Central memory CD8-positive, alpha-beta T cell (primary cell): ENCODE data around the gene PHIP.

ENCODE experiments used
- ATAC-seq: fragments of 150-1000 bp; cut with Tn5 transposase; replicated peaks from 2 replicates; pipeline ENCODE4 v1.10.0; 2022; ENCODE audit warnings: mild to moderate bottlenecking, moderate FRiP score, moderate number of reproducible peaks; ENCODE audit not compliant: poor library complexity, severe bottlenecking; ENCODE audit errors: extremely low read depth
- DNase-seq, 2 donors: peaks; one replicate each; pipeline ENCODE4 v3.0.0; 2021; ENCODE audit warnings: low spot score in 2 of 2
- H3K27ac Mint-ChIP-seq: one replicate; pipeline ENCODE4 v1.8.0; 2022; ENCODE audit warnings: low read depth, mild to moderate bottlenecking, moderate library complexity, mixed read lengths
- H3K27me3 Mint-ChIP-seq: one replicate; pipeline ENCODE4 v1.8.0; 2022; ENCODE audit warnings: mixed read lengths
- H3K36me3 Mint-ChIP-seq: one replicate; pipeline ENCODE4 v1.8.0; 2022; ENCODE audit warnings: mild to moderate bottlenecking, moderate library complexity, mixed read lengths; ENCODE audit not compliant: insufficient read depth
- H3K4me1 Mint-ChIP-seq: one replicate; pipeline ENCODE4 v1.8.0; 2022; ENCODE audit warnings: mixed read lengths
- H3K4me3 Mint-ChIP-seq: one replicate; pipeline ENCODE4 v1.8.0; 2022; ENCODE audit warnings: mild to moderate bottlenecking, moderate library complexity, mixed read lengths
- H3K9me3 Mint-ChIP-seq: one replicate; pipeline ENCODE4 v1.8.0; 2022; ENCODE audit warnings: mixed read lengths

Gene PHIP

DNA sequence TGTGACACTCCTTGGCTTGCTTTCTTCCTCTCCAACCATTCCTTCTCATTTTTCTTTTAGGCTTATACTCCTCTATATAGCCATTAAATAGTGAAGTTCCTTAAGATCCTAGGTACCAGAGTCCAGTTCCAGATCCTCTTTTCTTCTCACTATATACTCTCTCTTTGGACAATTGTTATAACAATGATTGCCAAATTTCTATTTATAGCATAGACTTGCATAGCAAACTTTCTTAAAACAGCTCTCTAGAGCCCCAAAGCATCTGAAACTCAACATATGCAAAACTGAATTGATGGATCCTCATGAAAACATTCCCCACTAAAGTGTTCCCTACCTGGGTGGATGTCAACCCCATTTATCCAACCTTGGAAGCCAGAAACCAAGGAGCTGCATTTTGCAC, 13.4 kb downstream of the PHIP start:
- ATAC-seq: no peak
- Mint-ChIP-seq H3K4me3 (no peak overlapping the region), H3K4me1 (peaks cover 15% of the 10 kb centered on the region), H3K9me3 (no peaks in the 10 kb centered on the region), H3K27ac (no peak overlapping the region), H3K36me3 (peaks cover 6% of the 10 kb centered on the region), H3K27me3 (no peaks in the 10 kb centered on the region)
- DNase-seq: no peak

DNA sequence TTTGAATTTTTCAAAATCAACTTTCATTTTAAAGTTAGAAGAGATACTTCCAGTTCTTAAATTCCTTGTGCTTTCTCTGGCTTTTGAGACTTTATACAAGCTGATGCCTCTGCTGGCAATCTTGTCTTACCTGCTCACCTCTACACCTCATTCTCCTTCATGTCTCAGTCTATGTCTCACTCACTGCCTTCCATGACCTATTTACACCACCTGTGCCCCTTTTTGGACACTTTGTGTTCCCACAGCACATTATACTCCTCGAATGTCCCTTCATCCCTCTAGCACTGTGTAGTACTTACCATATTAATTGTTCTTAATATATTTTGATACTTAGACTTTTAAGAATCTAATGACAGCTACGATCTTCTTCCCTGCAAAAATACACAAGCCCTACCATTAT, 15.3 kb downstream of the PHIP start:
- Mint-ChIP-seq H3K36me3 (peaks cover 17% of the 10 kb centered on the region), H3K4me1 (peaks cover 13% of the 10 kb centered on the region), H3K27me3 (no peaks in the 10 kb centered on the region), H3K9me3 (no peaks in the 10 kb centered on the region), H3K27ac (no peak overlapping the region), H3K4me3 (no peak overlapping the region)
- ATAC-seq: no peak
- DNase-seq: no peak

DNA sequence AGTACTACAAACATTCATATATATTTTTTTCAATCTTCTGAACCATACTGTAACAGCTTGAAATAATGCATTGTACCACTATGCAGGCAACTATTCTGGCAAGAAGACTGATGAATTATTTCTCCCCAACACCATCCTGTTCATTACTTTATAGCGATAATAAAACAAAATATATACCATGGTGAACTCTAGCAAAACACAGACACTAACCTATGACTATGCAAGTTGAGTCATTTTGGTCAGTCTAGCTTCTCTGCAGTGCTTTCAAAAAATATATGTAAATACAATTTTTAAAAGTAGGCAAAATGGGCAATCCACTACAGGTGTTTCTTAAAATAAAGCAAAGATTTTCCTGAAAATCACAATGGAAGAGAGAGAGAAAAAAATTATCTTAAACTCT, 20.3 kb downstream of the PHIP start:
- Mint-ChIP-seq H3K4me1 (peaks cover 11% of the 10 kb centered on the region), H3K9me3 (no peaks in the 10 kb centered on the region), H3K36me3 (peaks cover 40% of the 10 kb centered on the region), H3K27me3 (no peaks in the 10 kb centered on the region), H3K4me3 (no peak overlapping the region), H3K27ac (no peak overlapping the region)
- ATAC-seq: no peak
- no peak for DNase-seq

DNA sequence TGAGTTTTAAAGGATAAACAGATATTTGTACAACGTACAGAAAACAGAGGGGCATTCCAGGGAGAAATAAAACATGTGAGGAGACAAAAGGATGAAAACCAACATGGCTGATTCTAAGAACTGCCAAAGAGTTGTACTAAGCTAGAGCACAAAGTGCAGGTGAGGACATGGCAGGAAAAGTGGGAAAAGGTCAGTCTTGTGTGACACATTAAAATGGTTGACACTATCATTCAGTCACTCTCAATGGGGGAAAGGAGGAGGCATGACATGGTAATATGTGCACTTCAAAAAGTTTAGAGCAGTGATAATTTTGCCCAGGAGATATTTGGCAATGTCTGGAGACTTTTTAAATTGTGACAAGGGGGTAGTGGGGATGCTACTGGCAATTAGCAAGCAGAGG, 21.8 kb downstream of the PHIP start:
- no peak for ATAC-seq
- Mint-ChIP-seq H3K4me1 (peaks cover 20% of the 10 kb centered on the region), H3K9me3 (no peaks in the 10 kb centered on the region), H3K4me3 (no peak overlapping the region), H3K27ac (no peak overlapping the region), H3K36me3 (peaks cover 48% of the 10 kb centered on the region), H3K27me3 (no peaks in the 10 kb centered on the region)
- DNase-seq: no peak

DNA sequence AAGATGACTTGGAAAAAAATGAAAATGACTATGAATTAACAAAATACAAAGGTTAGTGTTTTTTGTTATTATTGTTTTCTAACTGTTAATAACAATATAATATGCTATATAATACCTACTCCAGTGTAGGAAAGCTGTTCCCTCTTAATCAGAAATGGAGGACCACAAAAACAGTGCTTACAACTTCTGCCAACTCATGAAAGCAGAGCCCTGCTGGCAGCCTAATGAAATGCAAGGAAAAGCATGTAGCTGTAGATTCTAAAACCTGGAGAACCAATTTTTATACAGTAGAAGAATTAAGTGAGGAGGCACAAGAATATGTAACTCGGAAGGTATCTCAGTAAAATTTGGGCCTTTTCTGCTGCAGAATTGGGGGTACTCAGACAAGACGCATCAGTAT, 29.4 kb downstream of the PHIP start:
- H3K27me3 Mint-ChIP-seq: no peaks in the 10 kb centered on the region
- no peak for ATAC-seq
- peaks cover 26% of the 10 kb centered on the region for H3K36me3 Mint-ChIP-seq
- no peak overlapping the region for H3K27ac Mint-ChIP-seq
- no peak overlapping the region for H3K4me3 Mint-ChIP-seq
- DNase-seq: no peak
- H3K9me3 Mint-ChIP-seq: no peaks in the 10 kb centered on the region
- peaks cover 42% of the 10 kb centered on the region for H3K4me1 Mint-ChIP-seq

DNA sequence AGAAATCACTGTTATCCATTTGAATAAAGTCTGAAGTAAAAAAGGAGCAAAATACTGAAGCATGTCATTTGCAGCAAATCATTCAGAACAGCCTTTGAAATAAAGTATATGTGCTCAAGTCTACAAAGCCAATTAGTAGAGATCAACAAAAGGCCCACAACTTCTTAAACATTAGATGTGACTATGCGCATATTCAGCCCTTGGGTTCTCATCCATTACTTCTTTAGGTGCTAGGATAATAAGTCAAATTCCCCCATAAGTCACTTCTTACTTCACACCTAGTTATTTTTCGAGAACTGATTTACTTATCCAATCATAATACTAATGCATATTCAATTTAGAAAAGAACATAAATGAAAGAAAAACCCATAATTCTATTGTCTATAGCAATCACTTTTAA, 31.0 kb downstream of the PHIP start:
- no peak overlapping the region for H3K27ac Mint-ChIP-seq
- no peak for ATAC-seq
- no peak for DNase-seq
- no peak overlapping the region for H3K4me3 Mint-ChIP-seq
- peaks cover 43% of the 10 kb centered on the region for H3K4me1 Mint-ChIP-seq
- H3K27me3 Mint-ChIP-seq: no peaks in the 10 kb centered on the region
- H3K9me3 Mint-ChIP-seq: no peaks in the 10 kb centered on the region
- peaks cover 15% of the 10 kb centered on the region for H3K36me3 Mint-ChIP-seq

DNA sequence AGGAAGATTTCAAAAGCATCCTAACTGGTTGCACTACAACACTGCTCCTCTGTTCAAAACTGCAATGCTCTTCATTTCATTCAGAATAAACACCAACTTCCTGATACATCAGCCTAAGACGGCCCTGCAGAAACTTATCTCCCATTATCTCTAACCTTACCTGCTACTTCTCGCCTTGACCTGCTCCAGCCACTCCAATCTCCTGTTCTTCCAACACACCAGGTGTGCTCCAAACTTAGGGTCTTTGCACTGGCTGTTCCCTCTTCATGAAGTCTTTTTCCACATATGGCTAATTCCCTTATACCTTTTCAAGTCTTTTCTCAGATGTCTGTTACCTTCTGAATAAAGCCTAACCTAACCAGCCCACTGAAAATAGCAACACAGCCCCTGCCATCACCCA, 32.1 kb downstream of the PHIP start:
- no peak overlapping the region for H3K4me3 Mint-ChIP-seq
- peaks cover 39% of the 10 kb centered on the region for H3K4me1 Mint-ChIP-seq
- H3K27me3 Mint-ChIP-seq: no peaks in the 10 kb centered on the region
- peaks cover 13% of the 10 kb centered on the region for H3K36me3 Mint-ChIP-seq
- DNase-seq (no peak), ATAC-seq (no peak)
- no peaks in the 10 kb centered on the region for H3K9me3 Mint-ChIP-seq
- peak overlapping the region; percentile 3 for H3K27ac Mint-ChIP-seq

DNA sequence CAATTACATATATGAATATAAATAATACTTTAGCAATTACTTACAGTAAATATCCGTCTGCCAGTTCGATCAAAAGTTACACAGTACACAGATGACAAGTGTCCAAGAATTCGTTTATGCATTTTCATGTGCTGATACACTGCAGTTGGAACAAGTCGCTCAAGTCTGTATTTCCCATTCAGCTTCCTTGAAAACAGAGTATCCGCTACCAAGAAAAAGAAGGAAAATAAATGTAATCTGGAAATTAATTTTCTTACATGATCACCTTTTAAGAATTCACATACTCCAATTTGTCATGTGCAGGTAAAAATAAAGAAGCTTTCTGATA, 35.3 kb downstream of the PHIP start:
- Mint-ChIP-seq H3K36me3 (peaks cover 6% of the 10 kb centered on the region), H3K4me3 (no peak overlapping the region), H3K4me1 (peaks cover 39% of the 10 kb centered on the region), H3K9me3 (no peaks in the 10 kb centered on the region), H3K27me3 (no peaks in the 10 kb centered on the region), H3K27ac (no peak overlapping the region)
- no peak for ATAC-seq
- DNase-seq: no peak

DNA sequence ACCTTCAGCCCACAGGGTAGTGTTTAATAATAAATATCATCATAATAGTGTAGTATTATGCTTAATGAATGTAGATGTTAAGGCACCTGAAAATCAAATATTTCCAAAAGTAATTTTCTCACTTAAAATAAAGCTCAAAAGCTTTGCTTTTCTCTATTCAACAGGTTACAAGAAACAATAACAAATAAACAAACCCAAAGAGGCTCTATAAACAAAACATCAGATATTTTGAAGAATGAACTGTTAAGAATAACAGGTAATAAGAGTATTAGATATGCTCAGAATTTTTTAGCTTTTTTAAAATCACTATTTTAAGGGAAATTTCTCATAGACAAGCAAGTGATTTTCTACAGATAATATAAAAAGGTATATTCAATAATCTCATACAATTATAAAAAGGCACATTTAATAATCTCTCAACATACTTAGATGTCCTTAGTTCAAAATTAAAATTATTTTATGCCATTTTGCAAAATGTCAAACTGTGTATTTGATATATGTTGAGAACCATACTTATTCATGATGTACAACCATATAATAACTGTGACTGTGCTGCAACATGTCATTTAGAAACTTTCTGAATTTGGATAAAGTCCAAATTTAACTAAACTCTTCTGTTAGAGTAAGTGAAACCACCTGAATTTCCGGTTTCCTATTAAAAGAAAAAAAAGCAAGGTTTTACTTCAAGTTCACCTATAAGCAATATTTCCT, 35.8 kb downstream of the PHIP start:
- Mint-ChIP-seq H3K36me3 (peaks cover 6% of the 10 kb centered on the region), H3K4me1 (peaks cover 37% of the 10 kb centered on the region), H3K9me3 (no peaks in the 10 kb centered on the region), H3K4me3 (no peak overlapping the region), H3K27me3 (no peaks in the 10 kb centered on the region), H3K27ac (no peak overlapping the region)
- ATAC-seq: no peak
- DNase-seq: no peak

DNA sequence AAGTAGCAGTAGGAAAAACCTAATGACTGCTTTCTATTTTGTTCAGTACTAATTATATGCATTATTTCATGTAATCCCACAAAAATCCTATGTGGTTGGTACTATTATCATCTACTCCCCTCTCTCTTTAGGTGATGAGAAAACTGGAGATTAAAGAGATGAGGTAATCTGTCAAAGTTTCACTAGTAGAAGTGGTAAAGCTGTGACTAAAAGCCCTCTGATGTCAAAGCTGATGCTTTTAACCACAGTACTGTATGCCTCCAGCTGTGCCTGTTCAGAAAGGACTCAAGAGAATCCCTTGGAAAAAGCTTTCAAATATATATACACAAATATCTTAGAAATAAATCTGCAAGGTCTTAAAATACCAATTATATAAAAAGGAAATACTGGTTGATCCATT, 38.0 kb downstream of the PHIP start:
- Mint-ChIP-seq H3K27ac (no peak overlapping the region), H3K27me3 (no peaks in the 10 kb centered on the region), H3K36me3 (peaks cover 9% of the 10 kb centered on the region), H3K9me3 (no peaks in the 10 kb centered on the region), H3K4me1 (peaks cover 39% of the 10 kb centered on the region), H3K4me3 (no peak overlapping the region)
- ATAC-seq (no peak), DNase-seq (no peak)

DNA sequence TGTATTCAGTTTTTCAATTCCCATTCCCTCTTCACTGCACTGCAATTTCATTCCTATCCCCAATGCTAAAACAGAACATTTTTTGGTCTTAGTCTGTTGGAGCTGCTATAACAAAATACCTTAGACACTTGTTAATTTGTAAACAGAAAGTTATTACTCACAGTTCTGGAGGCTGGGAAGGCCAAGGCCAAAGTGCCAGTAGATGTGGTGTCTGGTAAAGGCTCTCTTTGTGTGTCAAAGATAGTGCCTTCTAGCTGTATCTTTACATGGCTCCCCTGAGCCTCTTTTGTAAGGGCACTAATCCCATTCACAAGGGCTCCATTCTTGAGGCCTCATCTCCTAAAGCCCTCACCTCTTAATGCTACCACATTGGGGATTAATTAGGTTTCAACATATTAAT, 40.0 kb downstream of the PHIP start:
- H3K36me3 Mint-ChIP-seq: peaks cover 9% of the 10 kb centered on the region
- H3K27ac Mint-ChIP-seq: no peak overlapping the region
- H3K27me3 Mint-ChIP-seq: no peaks in the 10 kb centered on the region
- H3K9me3 Mint-ChIP-seq: no peaks in the 10 kb centered on the region
- H3K4me1 Mint-ChIP-seq: peaks cover 37% of the 10 kb centered on the region
- H3K4me3 Mint-ChIP-seq: no peak overlapping the region
- DNase-seq (no peak), ATAC-seq (no peak)

DNA sequence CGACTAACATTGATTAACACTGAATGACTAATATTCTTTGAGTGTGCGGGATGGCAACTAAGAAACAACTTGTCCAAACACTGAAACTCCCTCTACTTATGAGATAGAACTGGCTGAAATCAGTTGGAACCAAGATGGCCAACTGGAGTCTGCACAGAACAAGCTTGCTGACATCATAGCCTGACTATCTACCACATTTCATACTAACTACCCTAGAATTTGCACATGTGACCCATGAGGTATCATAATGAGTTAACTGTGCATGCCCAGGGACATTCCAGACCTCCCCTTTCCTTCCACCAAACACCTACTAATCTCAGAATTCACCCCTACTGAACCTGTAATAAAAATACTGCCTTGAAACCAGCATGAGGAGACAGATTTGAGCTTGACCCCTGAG, 43.2 kb downstream of the PHIP start:
- Mint-ChIP-seq H3K4me3 (no peak overlapping the region), H3K27ac (no peak overlapping the region), H3K9me3 (no peaks in the 10 kb centered on the region), H3K27me3 (no peaks in the 10 kb centered on the region), H3K36me3 (peaks cover 14% of the 10 kb centered on the region), H3K4me1 (peaks cover 53% of the 10 kb centered on the region)
- ATAC-seq: no peak
- no peak for DNase-seq

DNA sequence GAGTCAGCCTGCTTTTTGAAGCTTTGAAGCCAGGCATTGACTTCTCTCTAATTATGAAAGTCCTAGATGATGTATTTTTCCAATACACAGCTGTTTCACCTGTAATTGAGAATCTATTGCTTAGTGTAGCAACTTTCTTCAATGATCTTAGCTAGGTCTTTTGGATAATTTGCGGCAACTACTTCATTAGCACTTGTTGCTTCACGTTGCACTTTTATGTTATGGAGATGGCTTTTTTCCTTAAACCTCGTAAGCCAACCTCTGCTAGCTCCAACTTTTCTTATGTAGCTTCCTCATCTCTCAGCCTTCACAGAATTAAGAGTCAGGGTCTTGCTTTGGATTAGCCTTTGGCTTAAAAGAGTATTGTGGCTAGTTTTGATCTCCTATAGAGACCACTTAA, 44.8 kb downstream of the PHIP start:
- Mint-ChIP-seq H3K4me3 (no peak overlapping the region), H3K27ac (no peak overlapping the region), H3K27me3 (no peaks in the 10 kb centered on the region), H3K36me3 (peaks cover 19% of the 10 kb centered on the region), H3K4me1 (peaks cover 54% of the 10 kb centered on the region), H3K9me3 (no peaks in the 10 kb centered on the region)
- no peak for DNase-seq
- ATAC-seq: no peak
